Glomerular visceral epithelial cell (primary cell): ENCODE data around the gene ACAD11.
"Not testable (repeated sequence)": the region's sequence is repeated elsewhere in the genome, so short reads cannot be mapped to it uniquely, and the experiment has no call there.

ENCODE experiments used
- DNase-seq: peaks from one replicate; pipeline ENCODE4 v3.0.0-alpha.2; 2016; ENCODE audit errors: extremely low spot score

Gene ACAD11

DNA sequence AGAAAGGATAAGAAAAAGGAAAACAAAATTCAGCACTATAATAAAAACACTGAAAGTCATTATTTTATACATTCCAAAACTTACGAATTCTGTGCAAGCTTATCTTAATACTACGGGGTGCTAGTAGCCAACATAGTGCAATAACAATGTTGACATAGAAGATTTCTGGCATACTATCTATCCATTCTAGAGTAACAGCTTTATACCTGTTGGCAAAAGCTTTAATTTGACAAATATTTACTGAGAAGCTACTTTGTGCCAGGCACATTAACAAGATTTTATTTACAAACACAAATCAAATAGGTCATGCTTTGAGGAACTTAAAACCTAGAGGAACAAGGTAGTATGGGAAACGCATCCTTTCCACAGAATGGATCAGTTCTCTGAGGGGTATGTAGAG is 61.4 kb downstream of the ACAD11 start:
- no peak for DNase-seq

DNA sequence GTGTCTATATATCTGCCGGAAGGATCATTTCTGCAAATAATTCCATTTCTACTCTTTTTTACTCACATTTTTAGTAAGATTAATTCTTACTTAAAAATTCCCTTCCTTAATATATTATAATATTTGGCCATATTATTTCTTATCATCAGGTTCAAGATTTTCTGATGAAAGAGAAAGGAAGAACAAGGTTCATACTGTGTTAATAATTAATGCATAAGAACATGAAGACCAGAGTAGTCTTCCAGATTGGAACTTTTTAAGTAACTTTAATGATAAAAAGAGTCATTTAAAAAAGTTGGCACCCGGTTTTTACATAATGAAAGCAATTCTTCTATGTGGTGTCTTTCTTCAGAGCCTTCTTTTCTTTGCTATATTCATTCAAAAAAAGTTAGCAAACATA is 61.9 kb downstream of the ACAD11 start:
- DNase-seq = no peak

DNA sequence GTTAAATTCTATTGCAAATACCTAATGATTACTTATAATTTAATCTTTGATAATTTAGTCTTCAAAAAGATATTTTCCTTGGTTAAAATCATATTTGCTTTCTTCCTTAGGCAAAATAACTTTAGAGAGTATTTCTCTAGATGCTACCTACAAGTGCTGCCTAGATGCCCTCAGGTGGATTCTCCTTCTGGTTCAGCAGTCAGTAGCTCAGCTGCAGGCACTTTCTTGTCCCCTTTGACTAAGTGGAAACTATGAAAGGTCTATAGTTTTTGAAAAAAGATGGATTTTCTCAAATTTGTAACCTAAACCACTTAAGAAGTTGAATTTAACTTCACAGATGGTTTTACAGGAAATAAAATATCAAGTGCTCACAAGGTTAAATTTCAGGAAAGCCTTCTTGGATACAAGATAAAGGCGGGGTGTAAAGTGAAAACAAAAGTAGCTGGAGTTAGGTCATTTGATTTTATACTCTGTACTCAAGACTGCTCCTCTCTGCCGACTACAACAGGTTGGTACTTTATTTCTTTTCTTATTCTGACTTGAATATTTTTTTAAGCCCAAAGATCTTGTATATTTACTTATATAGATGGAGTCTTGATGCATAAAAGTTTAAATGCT is 62.7 kb downstream of the ACAD11 start, which contains the start of gene ACKR4:
Gene ACKR4 (plus strand): TSS at position 455 of the 618 bp plus-strand sequence. CDS start 3,128 bp downstream, outside the sequence.
- DNase-seq = no peak

DNA sequence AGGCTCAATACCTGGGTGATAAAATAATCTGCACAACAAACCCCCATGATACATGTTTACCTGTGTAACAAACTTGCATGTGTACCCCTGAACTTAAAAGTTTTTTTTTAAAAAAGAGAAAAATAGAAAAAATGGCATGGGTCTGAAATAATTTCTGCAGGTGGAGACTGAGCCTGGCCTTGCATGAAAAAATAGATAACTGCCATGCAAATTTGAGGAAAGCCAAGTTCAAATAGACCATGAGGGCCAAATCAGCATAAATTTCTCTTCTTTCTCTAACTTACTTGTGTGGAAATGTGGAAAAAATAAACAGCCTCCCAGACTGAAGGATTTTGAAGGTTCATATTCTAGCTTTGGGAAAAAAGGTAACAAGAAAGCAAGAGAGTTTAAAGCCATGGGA is 63.3 kb downstream of the ACAD11 start:
- DNase-seq = no peak

- DNase-seq = peak; percentile 12
These were observed 64.6 kb downstream of the ACAD11 start for GRCh38 chr3:132595014-132595413.

DNA sequence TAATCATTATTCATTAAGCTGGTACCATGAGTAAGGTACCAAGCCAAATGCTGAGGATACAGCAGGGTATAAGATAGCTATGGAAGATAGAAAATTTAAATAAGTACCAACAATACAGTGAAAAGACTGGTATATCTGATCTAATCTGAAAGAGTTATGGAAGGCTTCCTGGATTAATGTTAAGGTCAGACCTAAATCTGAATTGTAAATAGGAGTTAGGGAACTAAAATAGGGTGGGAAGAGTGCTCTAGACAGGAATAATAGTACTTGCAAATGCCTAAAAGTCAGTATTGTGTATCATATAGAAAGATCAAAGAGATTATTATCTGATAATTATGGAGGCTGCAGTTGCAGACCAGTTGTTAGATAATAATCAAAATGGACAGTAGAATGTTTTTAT is 65.1 kb downstream of the ACAD11 start:
- DNase-seq = no peak

GRCh38 chr3:132593947-132594323 is 65.7 kb downstream of the ACAD11 start:
- DNase-seq = peak; percentile 29

- DNase-seq = peak; percentile 0
These were observed 66.2 kb downstream of the ACAD11 start for GRCh38 chr3:132593241-132593946.

- DNase-seq = no peak
These were observed 67.4 kb downstream of the ACAD11 start for GRCh38 chr3:132592216-132592615.

- DNase-seq = no peak
These were observed 72.2 kb downstream of the ACAD11 start for GRCh38 chr3:132587401-132587800.

DNA sequence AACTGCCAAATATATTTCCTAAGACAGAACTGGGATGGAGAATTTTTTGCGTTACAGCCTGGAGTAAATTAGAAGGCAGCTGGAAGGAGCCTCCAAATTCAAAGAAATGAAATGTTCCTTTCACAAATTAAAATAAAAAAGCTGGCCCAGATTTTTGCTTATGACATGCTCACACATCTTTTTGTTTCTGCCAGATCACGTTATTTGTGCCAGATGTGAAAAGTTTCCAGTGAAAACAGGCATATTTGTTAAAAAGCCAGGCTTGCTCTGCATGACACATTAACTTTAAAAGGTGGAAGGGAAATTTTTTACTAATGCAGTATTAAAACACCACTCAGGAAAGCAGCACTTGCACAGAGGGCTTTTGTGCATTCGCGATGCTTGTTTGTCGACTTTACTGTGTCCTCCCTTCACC is 85.8 kb downstream of the ACAD11 start:
- DNase-seq = no peak

DNA sequence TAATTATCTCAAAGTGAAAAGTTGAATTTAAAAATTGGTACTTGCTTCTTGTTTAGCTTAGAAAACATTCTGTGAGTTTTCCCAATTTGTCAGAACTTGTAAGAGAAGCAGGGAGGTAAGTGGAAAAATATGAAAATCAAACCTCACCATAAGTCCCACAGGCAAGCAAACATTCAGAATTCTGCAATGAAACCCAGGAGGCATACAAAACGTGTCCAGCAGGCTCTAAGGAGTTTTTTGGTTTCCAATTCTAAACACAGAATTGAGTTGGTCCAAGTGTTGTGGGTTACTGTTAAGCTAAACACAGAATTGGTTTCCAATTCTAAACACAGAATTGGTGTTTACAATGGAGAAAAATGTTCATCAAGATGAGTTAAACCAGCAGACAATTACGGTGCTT is 89.6 kb downstream of the ACAD11 start:
- DNase-seq = no peak

DNA sequence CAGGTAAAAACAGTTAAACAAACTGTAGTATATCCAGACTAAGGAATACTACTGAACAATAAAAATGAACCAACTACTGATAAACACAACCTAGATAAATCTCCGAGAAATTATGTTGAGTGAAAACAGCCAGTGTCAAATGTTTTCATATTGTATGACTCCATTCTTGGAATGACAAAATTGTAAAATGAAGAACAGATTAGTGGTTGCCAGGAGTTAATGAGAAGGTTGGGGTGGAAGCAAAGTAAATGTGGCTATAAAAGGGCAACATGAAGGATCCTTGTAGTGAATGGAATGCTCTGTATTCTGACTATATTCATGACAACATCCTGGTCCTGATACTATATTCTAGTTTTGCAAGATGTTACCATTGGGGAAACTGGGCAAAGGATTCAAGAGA is 90.0 kb downstream of the ACAD11 start:
- no peak for DNase-seq

GRCh38 chr3:132569153-132569552 is 90.5 kb downstream of the ACAD11 start:
- DNase-seq = no peak

DNA sequence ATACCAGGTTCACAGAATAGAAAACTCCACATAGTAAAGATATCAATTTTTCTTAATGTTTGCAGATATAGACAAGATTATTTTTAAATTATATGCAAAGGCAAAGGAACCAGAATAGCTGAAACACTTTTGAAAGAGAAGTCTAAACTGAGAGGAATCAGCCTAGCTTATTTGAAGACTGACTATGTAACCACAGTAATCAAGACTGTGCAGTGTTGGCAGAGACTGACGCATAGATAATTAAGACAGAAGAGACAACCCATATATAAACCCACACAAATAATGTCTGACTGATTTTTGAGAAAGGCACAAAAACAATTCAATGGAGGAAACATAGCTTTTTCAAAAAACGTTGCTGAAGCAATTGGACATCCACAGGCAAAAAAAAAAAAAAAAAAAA is 91.2 kb downstream of the ACAD11 start:
- no peak for DNase-seq

- DNase-seq = no peak
These were observed 95.5 kb downstream of the ACAD11 start for GRCh38 chr3:132564070-132564465.

DNA sequence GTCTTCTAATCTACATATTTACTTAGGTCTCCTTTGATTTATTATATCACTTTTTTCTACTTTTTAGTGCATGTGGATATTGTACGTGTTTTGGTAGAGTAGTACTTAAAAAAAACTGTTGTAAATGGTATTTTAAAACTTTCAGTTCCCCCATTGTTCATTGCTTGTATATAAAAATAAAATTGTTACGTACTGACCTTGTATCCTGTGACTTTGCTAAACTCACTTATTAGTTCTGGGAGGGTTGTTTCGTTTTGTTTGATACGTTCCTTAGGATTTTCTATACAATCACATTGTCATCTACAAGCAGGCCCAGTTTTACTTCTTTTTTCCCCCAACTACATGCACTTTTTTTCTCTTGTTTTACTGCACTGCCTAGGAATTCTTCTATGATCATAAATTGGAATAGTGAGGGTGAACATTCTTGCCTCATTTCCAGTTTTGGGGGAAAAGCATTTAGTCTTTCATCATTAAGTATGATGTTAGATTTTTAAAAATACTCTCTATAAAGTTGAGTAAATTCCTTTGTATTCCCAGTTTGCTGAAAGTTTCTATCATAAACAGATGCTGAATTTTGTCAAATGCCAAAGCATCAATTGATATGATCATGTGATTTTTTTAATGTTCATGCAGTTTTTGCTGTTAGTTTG is 96.1 kb downstream of the ACAD11 start:
- no peak for DNase-seq

DNA sequence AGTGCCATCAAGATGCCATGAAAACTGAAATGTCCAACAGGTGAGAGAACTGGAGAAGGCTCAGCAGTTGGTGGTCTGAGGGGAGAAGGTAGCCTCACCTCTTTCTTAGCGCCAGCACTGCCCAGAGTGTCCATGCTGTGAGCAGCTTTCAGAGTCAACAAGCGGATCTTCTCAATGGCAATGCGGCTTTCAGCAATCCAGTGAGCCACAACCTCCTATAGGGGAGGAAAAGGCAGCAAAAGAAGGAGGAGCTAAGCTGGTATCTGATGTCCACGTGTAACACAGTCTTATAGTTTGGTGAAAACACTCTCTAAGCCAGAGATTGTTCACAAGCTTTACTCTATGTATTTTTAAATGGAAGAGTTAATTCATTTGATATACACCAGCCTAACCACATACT is 98.6 kb downstream of the ACAD11 start:
- DNase-seq = no peak

GRCh38 chr3:132556508-132557159 is 103.0 kb downstream of the ACAD11 start:
- DNase-seq = no peak

GRCh38 chr3:132556036-132556386 is 103.6 kb downstream of the ACAD11 start:
- DNase-seq = not testable (repeated sequence)

DNA sequence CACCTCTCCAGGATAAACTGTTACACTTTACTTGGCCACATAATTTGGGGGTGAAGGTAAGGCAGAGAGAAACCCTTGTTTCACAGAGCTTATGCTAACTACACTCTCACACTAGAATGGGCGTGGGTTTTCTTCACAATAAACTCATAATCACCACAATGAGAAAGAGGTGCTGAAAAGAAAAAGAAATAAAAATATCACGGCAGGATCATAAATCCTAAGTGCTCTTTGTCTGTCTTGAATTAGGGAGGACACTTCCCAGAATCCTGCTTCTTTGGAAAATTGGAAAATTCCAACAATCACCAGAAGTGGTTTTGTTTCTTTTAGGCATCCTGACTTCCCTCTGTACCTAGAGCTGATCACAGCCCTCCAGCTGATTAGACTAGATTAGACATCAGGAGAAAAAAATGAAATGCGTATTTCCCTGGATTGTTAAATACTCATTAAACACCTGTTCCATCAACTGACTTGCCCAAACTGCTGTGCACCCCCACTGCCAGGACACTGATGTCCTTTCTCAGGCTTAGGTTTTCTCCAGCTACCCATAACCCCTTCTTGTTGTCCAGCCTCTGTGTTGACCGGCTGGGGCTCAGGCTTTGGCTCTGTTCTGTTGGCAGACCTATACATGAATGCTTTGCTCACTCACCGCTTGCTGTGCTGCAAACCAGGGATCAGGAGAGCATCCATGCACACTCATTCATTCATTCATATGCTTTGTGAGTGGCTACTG is 104.1 kb downstream of the ACAD11 start:
- DNase-seq = no peak

DNA sequence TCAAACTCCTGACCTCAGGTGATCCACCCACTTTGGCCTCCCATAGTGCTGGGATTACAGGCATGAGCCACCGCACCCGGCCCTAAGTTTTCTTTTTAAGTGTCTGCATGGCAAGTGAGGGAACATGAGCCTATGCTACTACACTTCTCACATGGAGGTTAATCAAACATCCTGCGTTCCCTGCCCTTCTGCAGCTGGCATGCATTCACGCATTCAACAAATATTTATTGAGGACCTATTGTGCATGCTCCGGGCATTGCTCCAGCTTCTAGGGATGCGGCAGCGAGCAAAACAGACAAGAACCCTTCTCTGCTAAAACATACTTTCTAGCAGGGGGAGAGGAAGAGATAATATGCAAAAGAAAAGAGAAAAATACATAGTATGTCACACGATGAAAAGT is 105.2 kb downstream of the ACAD11 start:
- DNase-seq = no peak
